B cell (primary cell): ENCODE results near the gene NHP2. TPM values are rescaled to one million over a fixed set of nuclear protein-coding genes. Genes with fewer than 3 reads are reported as not detected.

Experiments
- ATAC-seq: fragments of 200-7000 bp; cut with Tn5 transposase; one replicate; pipeline ENCODE4 v1.10.0; 2021; ENCODE audit warnings: low read depth, mild to moderate bottlenecking, moderate number of reproducible peaks, moderate library complexity
- CTCF ChIA-PET: fragments of 350-600 bp; sonication (Branson Sonifier 250); formaldehyde crosslinking; loops from one replicate; lab custom pipeline; 2021; ENCODE audit warnings: antibody characterized with exemption, inconsistent platforms; lab: Charles Lee
- POLR2A ChIA-PET: fragments of 350-600 bp; sonication (Branson Sonifier 250); formaldehyde crosslinking; loops from one replicate; lab custom pipeline; 2021; ENCODE audit warnings: antibody characterized with exemption; lab: Charles Lee
- DNase-seq: peaks from one replicate; pipeline ENCODE4 v3.0.0; 2013
- H2AFZ ChIP-seq: 2 replicates; pipeline ENCODE4 v1.6.1; 2012; ENCODE audit warnings: mild to moderate bottlenecking, low read depth, low read length; ENCODE audit not compliant: insufficient read depth, poor library complexity, severe bottlenecking
- H3K27ac ChIP-seq, 2 donors: 1 replicate in 1 of 2; 2 replicates in 1 of 2; pipeline ENCODE4 v1.5.1; 2012 to 2013; ENCODE audit warnings: low read length in 2 of 2, mild to moderate bottlenecking in 2 of 2, moderate library complexity in 1 of 2
- H3K27me3 ChIP-seq, 4 experiments: fragments of 200-600 bp in 1 of 4; sonication (generic) in 1 of 4; replicated peaks in 1 of 4; 1 replicate in 2 of 4; 2 replicates in 2 of 4; pipeline versions ENCODE4 v1.6.1 to v1.7.0; 2013 to 2016; ENCODE audit warnings: low read length in 3 of 4, mild to moderate bottlenecking in 2 of 4, mixed read lengths in 1 of 4, moderate library complexity in 1 of 4; ENCODE audit not compliant: insufficient read depth in 4 of 4, control insufficient read depth in 3 of 4; ENCODE audit errors: control extremely low read depth in 1 of 4
- H3K36me3 ChIP-seq, 2 experiments: replicated peaks in 1 of 2; 1 replicate in 1 of 2; 2 replicates in 1 of 2; pipeline versions ENCODE4 v1.6.1 to v1.7.1; 2013; ENCODE audit warnings: low read length in 1 of 2; ENCODE audit not compliant: insufficient read depth in 2 of 2, control insufficient read depth in 1 of 2; ENCODE audit errors: control extremely low read depth in 1 of 2, extremely low read depth in 1 of 2
- H3K4me1 ChIP-seq, 2 donors: fragments of 200-600 bp in 1 of 2; sonication (generic) in 1 of 2; 1 replicate in 1 of 2; 2 replicates in 1 of 2; pipeline versions ENCODE4 v1.5.1 to v1.6.1; 2013 to 2017; ENCODE audit warnings: low read length in 2 of 2; ENCODE audit not compliant: control insufficient read depth in 2 of 2, insufficient read depth in 2 of 2
- H3K4me2 ChIP-seq: replicated peaks from 2 replicates; pipeline ENCODE3; 2012; ENCODE audit warnings: mild to moderate bottlenecking, low read depth, low read length; ENCODE audit not compliant: poor library complexity, severe bottlenecking
- H3K4me3 ChIP-seq, 5 experiments: fragments of 200-600 bp in 1 of 5; sonication (generic) in 1 of 5; 1 replicate in 3 of 5; 2 replicates in 2 of 5; pipeline versions ENCODE4 v1.5.1 to v1.7.0; 2011 to 2016; ENCODE audit warnings: low read length in 4 of 5, mild to moderate bottlenecking in 4 of 5, low read depth in 2 of 5, control low read depth in 1 of 5, moderate library complexity in 1 of 5; ENCODE audit not compliant: insufficient read depth in 1 of 5; ENCODE audit errors: control extremely low read depth in 1 of 5, extremely low read depth in 1 of 5
- H3K79me2 ChIP-seq: fragments of 200-600 bp; sonication (generic); one replicate; pipeline ENCODE4 v1.6.0; 2016; ENCODE audit warnings: low read length; ENCODE audit not compliant: control insufficient read depth, insufficient read depth
- H3K9ac ChIP-seq: fragments of 200-600 bp; sonication (generic); 2 replicates; pipeline ENCODE4 v1.6.1; 2017; ENCODE audit warnings: mild to moderate bottlenecking, low read length, moderate library complexity
- H3K9me3 ChIP-seq, 3 donors: one replicate each; pipeline versions ENCODE4 v1.6.1 to v1.7.1; 2013; ENCODE audit warnings: low read length in 2 of 3; ENCODE audit not compliant: control insufficient read depth in 2 of 3, insufficient read depth in 1 of 3; ENCODE audit errors: control extremely low read depth in 1 of 3
- H4K20me1 ChIP-seq: 2 replicates; pipeline ENCODE4 v1.6.0; 2012; ENCODE audit warnings: mild to moderate bottlenecking, low read length; ENCODE audit not compliant: insufficient read depth, control insufficient read depth, poor library complexity, severe bottlenecking
- H3K27ac Mint-ChIP-seq: one replicate; pipeline ENCODE4 v1.8.0; 2021; ENCODE audit warnings: mixed read lengths
- H3K27me3 Mint-ChIP-seq: one replicate; pipeline ENCODE4 v1.8.0; 2021; ENCODE audit warnings: mixed read lengths
- H3K4me1 Mint-ChIP-seq: one replicate; pipeline ENCODE4 v1.8.0; 2021; ENCODE audit warnings: mixed read lengths
- H3K4me3 Mint-ChIP-seq: one replicate; pipeline ENCODE4 v1.8.0; 2021; ENCODE audit warnings: mixed read lengths
- H3K9me3 Mint-ChIP-seq: one replicate; pipeline ENCODE4 v1.8.0; 2022; ENCODE audit warnings: mixed read lengths; ENCODE audit not compliant: insufficient read depth
- CTCF ChIP-seq: fragments of 200-600 bp; IDR thresholded peaks from one replicate; pipeline ENCODE4 v1.8.0; 2022; ENCODE audit warnings: antibody characterized with exemption, mild to moderate bottlenecking
- EZH2 ChIP-seq: IDR thresholded peaks from 2 replicates; pipeline ENCODE4 v1.6.1; 2012; ENCODE audit warnings: borderline replicate concordance, low read depth, mild to moderate bottlenecking, moderate library complexity, low read length; ENCODE audit not compliant: insufficient read depth, poor library complexity, severe bottlenecking
- WGBS: methylation state at CpG from one replicate; pipeline ENCODE4 v1.1.5; 2013; ENCODE audit warnings: missing lambda C conversion rate; ENCODE audit not compliant: insufficient coverage; 5-methylcytosine and 5-hydroxymethylcytosine counted together
- intact Hi-C: fragments of 100-400 bp; cut with micrococcal nuclease; formaldehyde crosslinking; loops from one replicate; pipeline ENCODE4 v1.10.0; 2022
- polyA plus RNA-seq: library from polyadenylated mRNA; depleted of rRNA; stranded (reverse); fragments of >200 nt; gene quantifications from 2 replicates; pipeline ENCODE4 v1.2.3, GENCODE V29; 2012
- total RNA-seq, 2 donors: library from RNA; stranded (reverse); fragments of 120-200 nt in 1 of 2; gene quantifications; 1 replicate in 1 of 2; 2 replicates in 1 of 2; pipeline versions ENCODE4 v1.2.3 to v1.2.4, GENCODE V29; 2013 to 2022

NHP2 gene
- total and polyA plus RNA-seq, 2 donors (not counting 1 experiment from before 2014, with no cell fraction given), result 66.0 to 99.8 TPM

- no peaks in the 10 kb centered on the region for H3K27me3 ChIP-seq
- Mint-ChIP-seq H3K27ac (no peak overlapping the region), H3K4me3 (no peak overlapping the region), H3K9me3 (no peaks in the 10 kb centered on the region), H3K4me1 (peaks cover 10% of the 10 kb centered on the region), H3K27me3 (no peaks in the 10 kb centered on the region)
- intact Hi-C loops, result no loop called here
- H3K79me2 ChIP-seq, result peaks cover under 1% of the 10 kb centered on the region
- peaks cover 0 to 28% of the 10 kb centered on the region in 2 experiments for H3K36me3 ChIP-seq
- POLR2A ChIA-PET, result no interaction called here
- H3K9me3 ChIP-seq, result no peaks in the 10 kb centered on the region
- TF ChIP-seq CTCF (no peak), EZH2 (no peak)
- H3K27ac ChIP-seq, result no peak overlapping the region
- no peak overlapping the region for H2AFZ ChIP-seq
- WGBS, result 95% methylated on average over 8 of the region's 10 CpGs
- CTCF ChIA-PET, result interaction anchor here (1.2 to 4.6 kb wide), 4 partner anchors 9 to 61 kb away, joined by 3 to 35 read pairs (median 15); no protein-coding TSS in a partner anchor
- no peak overlapping the region for H3K4me2 ChIP-seq
- H3K9ac ChIP-seq, result no peak overlapping the region
- H3K4me3 ChIP-seq, result no peak overlapping the region
- ATAC-seq, result no peak
- no peaks in the 10 kb centered on the region for H3K4me1 ChIP-seq
- DNase-seq, result no peak
- peaks cover 7% of the 10 kb centered on the region for H4K20me1 ChIP-seq
These were observed 16.7 kb downstream of the NHP2 start for GRCh38 chr5:178136990-178137389.

GRCh38 chr5:178131446-178131996 lies 22.2 kb downstream of the NHP2 start:
- no peak for ATAC-seq
- DNase-seq, result no peak
- H3K4me3 Mint-ChIP-seq, result peak overlapping the region; percentile 89

More at GRCh38 chr5:178131446-178131996, 22.2 kb downstream of the NHP2 start:
- TF ChIP-seq EZH2 (no peak), CTCF (no peak)
- Mint-ChIP-seq H3K27ac (peak overlapping the region; percentile 88), H3K9me3 (no peaks in the 10 kb centered on the region), H3K4me1 (peaks cover 22% of the 10 kb centered on the region), H3K27me3 (no peaks in the 10 kb centered on the region)
- Histone ChIP-seq H3K27me3 (no peaks in the 10 kb centered on the region), H3K36me3 (peaks cover 0 to 13% of the 10 kb centered on the region in 2 experiments), H3K9ac (peak overlapping the region; percentile 81), H4K20me1 (peaks cover 6% of the 10 kb centered on the region), H3K4me2 (peak overlapping the region; percentile 96), H2AFZ (peak overlapping the region; percentile 95), H3K79me2 (peaks cover 24% of the 10 kb centered on the region), H3K4me1 (peaks cover 6 to 16% of the 10 kb centered on the region in 2 donors), H3K27ac (peak overlapping the region; percentile 60 to 83), H3K9me3 (no peaks in the 10 kb centered on the region), H3K4me3 (peak overlapping the region in 4 of 5 experiments; percentile 64 to 81 (median 80))
- CTCF ChIA-PET, result interaction anchor here (0.7 to 3.0 kb wide), 7 partner anchors 11 to 56 kb away, joined by 3 to 14 read pairs (median 3); partner anchors contain the start of gene NHP2
- 70% methylated on average over 5 of the region's 10 CpGs for WGBS
- POLR2A ChIA-PET, result interaction anchor here (0.7 to 1.5 kb wide), 4 partner anchors 11 to 22 kb away, joined by 3 to 8 read pairs (median 4); partner anchors contain the start of gene NHP2
- intact Hi-C loops, result loop anchor here (1.0 to 2.0 kb wide), 2 partner anchors 15 to 23 kb away; no protein-coding TSS in a partner anchor
